Stromal cell of bone marrow (primary cell): ENCODE data around the gene ZNF296.
"Not testable (repeated sequence)": the region's sequence is repeated elsewhere in the genome, so short reads cannot be mapped to it uniquely, and the experiment has no call there.

Experiments used
- DNase-seq: peaks from one replicate; pipeline ENCODE4 v3.0.0-alpha.2; 2012; ENCODE audit warnings: low read depth

The ZNF296 gene

GRCh38 chr19:45076029-45076850 lies at the start of gene ZNF296:
TSS of gene ZNF296 (minus strand) at chr19:45076478. CDS start at chr19:45076373, 105 bp downstream.
- no peak for DNase-seq

- DNase-seq = no peak
These were observed 49.1 kb upstream of the ZNF296 start for GRCh38 chr19:45125360-45125759.

GRCh38 chr19:45124021-45124420 lies 47.7 kb upstream of the ZNF296 start:
- no peak for DNase-seq

GRCh38 chr19:45123440-45123850 lies 47.2 kb upstream of the ZNF296 start:
- no peak for DNase-seq

GRCh38 chr19:45122832-45123231 lies 46.6 kb upstream of the ZNF296 start:
- DNase-seq = no peak

GRCh38 chr19:45121827-45122345 lies 45.6 kb upstream of the ZNF296 start:
- no peak for DNase-seq

- no peak for DNase-seq
These were observed 43.3 kb upstream of the ZNF296 start for GRCh38 chr19:45119582-45119981.

- DNase-seq = not testable (repeated sequence)
These were observed 42.5 kb upstream of the ZNF296 start for GRCh38 chr19:45118591-45119355.

- no peak for DNase-seq
These were observed 41.8 kb upstream of the ZNF296 start for GRCh38 chr19:45118106-45118505.

- no peak for DNase-seq
These were observed 41.4 kb upstream of the ZNF296 start for GRCh38 chr19:45117671-45118070.

- no peak for DNase-seq
These were observed 40.9 kb upstream of the ZNF296 start for GRCh38 chr19:45117167-45117594.

GRCh38 chr19:45115809-45116615 lies 39.7 kb upstream of the ZNF296 start:
- no peak for DNase-seq

GRCh38 chr19:45114116-45114515 lies 37.8 kb upstream of the ZNF296 start:
- no peak for DNase-seq

- DNase-seq = no peak
These were observed 37.4 kb upstream of the ZNF296 start for GRCh38 chr19:45113628-45114027.

GRCh38 chr19:45112111-45112827 lies 36.0 kb upstream of the ZNF296 start:
- DNase-seq = no peak

- DNase-seq = no peak
These were observed 34.6 kb upstream of the ZNF296 start for GRCh38 chr19:45110851-45111266.

GRCh38 chr19:45107621-45108150 lies 31.4 kb upstream of the ZNF296 start:
- no peak for DNase-seq

GRCh38 chr19:45106363-45106762 lies 30.1 kb upstream of the ZNF296 start:
- DNase-seq = not testable (repeated sequence)

- no peak for DNase-seq
These were observed 28.5 kb upstream of the ZNF296 start for GRCh38 chr19:45104658-45105349.

- DNase-seq = no peak
These were observed 27.4 kb upstream of the ZNF296 start for GRCh38 chr19:45103508-45104319.
